Thyroid gland (tissue), 4 donors: ENCODE measurements around the gene HEXD. TPM values are rescaled to one million over a fixed set of nuclear protein-coding genes. Genes with fewer than 3 reads are reported as not detected.

Experiments
- DNase-seq, 2 donors: peaks; one replicate each; pipeline ENCODE4 v3.0.0-alpha.2; 2019
- H3K27ac ChIP-seq, 3 donors: fragments of 200-600 bp; sonication (generic); 1 replicate in 2 of 3; 2 replicates in 1 of 3; pipeline ENCODE4 v1.5.1; 2016 to 2019; ENCODE audit warnings: mild to moderate bottlenecking in 1 of 3, moderate library complexity in 1 of 3
- H3K27me3 ChIP-seq: fragments of 200-600 bp; sonication (generic); one replicate; pipeline ENCODE4 v1.5.1; 2019
- H3K36me3 ChIP-seq, 2 donors: fragments of 200-600 bp; sonication (generic); one replicate each; pipeline ENCODE4 v1.5.1; 2016 to 2019
- H3K4me1 ChIP-seq, 2 donors: fragments of 200-600 bp; sonication (generic); one replicate each; pipeline ENCODE4 v1.5.1; 2017 to 2019
- H3K4me3 ChIP-seq, 3 donors: fragments of 200-600 bp; sonication (generic); replicated peaks in 1 of 3; 1 replicate in 2 of 3; 2 replicates in 1 of 3; pipeline ENCODE4 v1.5.1; 2016; ENCODE audit warnings: mild to moderate bottlenecking in 1 of 3
- H3K9me3 ChIP-seq: fragments of 200-600 bp; sonication (generic); one replicate; pipeline ENCODE4 v1.5.1; 2017
- CTCF ChIP-seq, 6 experiments: fragments of 200-600 bp in 3 of 6; fragments of 450-650 bp in 3 of 6; sonication (generic) in 3 of 6; IDR thresholded peaks; one replicate each; pipeline ENCODE4 v1.5.1; 2016 to 2019; ENCODE audit warnings: antibody characterized with exemption in 6 of 6, mild to moderate bottlenecking in 2 of 6, inconsistent platforms in 1 of 6, moderate library complexity in 1 of 6
- POLR2A ChIP-seq, 2 donors: fragments of 450-650 bp; IDR thresholded peaks; one replicate each; pipeline ENCODE4 v1.6.1; 2017; ENCODE audit warnings: antibody characterized with exemption in 2 of 2, mild to moderate bottlenecking in 2 of 2, moderate library complexity in 1 of 2
- WGBS, 2 donors: methylation state at CpG; one replicate each; pipeline ENCODE4 v1.1.5; 2017; 5-methylcytosine and 5-hydroxymethylcytosine counted together
- intact Hi-C: fragments of 100-400 bp; cut with DNase I; formaldehyde crosslinking; loops from one replicate; pipeline ENCODE4 v1.15.1; 2023
- small RNA-seq: library from RNA; depleted of rRNA; stranded (forward); fragments of <200 nt; gene quantifications from one replicate; pipeline ENCODE3, GENCODE V24; 2016
- total RNA-seq, 4 donors: library from RNA; depleted of rRNA; stranded (reverse); fragments of >200 nt; gene quantifications; one replicate each; pipeline ENCODE4 v1.2.3, GENCODE V29; 2016

The HEXD gene
- total RNA-seq, 4 donors from 2014 or later: 33.2 to 72.7 (median 40.9) TPM

- 92 to 93% methylated on average over 8 to 10 of the region's 15 CpGs for WGBS, 2 donors
- H3K27ac ChIP-seq: no peak overlapping the region
- intact Hi-C loops: loop anchor here (10.0 kb wide), 1 partner anchor 77 kb away; the partner anchor contains the start of genes HEXD and OGFOD3
- no peaks in the 10 kb centered on the region for H3K9me3 ChIP-seq
- H3K27me3 ChIP-seq: no peaks in the 10 kb centered on the region
- peaks cover 6% of the 10 kb centered on the region in 2 donors for H3K36me3 ChIP-seq
- no peak overlapping the region for H3K4me3 ChIP-seq
- TF ChIP-seq CTCF (IDR thresholded peaks at IDR 0.05): no peak
- TF ChIP-seq POLR2A (IDR thresholded peaks at IDR 0.05): no peak
- DNase-seq: no peak
- peaks cover 17 to 24% of the 10 kb centered on the region in 2 donors for H3K4me1 ChIP-seq
Measured at GRCh38 chr17:82491533-82491932, 73.4 kb downstream of the HEXD start.

Small RNA genes lying within 50 kb of the gene (small RNA-seq; reads per million reads assigned to genes)
- not detected for gene RF00019

Other genes starting within 250 kb of the HEXD start
- gene CCDC57, start 205.5 kb upstream of the HEXD start, total RNA-seq: 10 to 100 TPM; 27.1 to 79.9 (median 50.9) TPM
- 10 to 100 TPM; 42.1 to 75.5 (median 44.2) TPM for gene SLC16A3, start 189.3 kb upstream of the HEXD start, total RNA-seq
- 10 to 100 TPM; 47.3 to 91.2 (median 88.7) TPM for gene CSNK1D, start 144.6 kb upstream of the HEXD start, total RNA-seq
- 1 to 10 TPM in 2 of 4 donors, under 1 TPM in 1, not detected in 1; 0.45 to 3.0 (median 2.5) TPM for gene CD7, start 100.7 kb upstream of the HEXD start, total RNA-seq
- 10 to 100 TPM in 1 of 4 donors, 1 to 10 TPM in 3; 4.1 to 15.3 (median 5.1) TPM for gene SECTM1, start 84.6 kb upstream of the HEXD start, total RNA-seq
- gene TEX19, start 59.1 kb upstream of the HEXD start, total RNA-seq: under 1 TPM in 1 of 4 donors, not detected in 3; 0.54 TPM
- gene UTS2R, start 46.6 kb upstream of the HEXD start, total RNA-seq: 1 to 10 TPM in 3 of 4 donors, under 1 TPM in 1; 0.22 to 6.6 (median 3.9) TPM
- gene OGFOD3, start 239 bp downstream of the HEXD start, total RNA-seq: 10 to 100 TPM; 46.5 to 57.5 (median 55.1) TPM
- 10 to 100 TPM; 51.2 to 66.6 (median 53.6) TPM for gene CYBC1, start 32.4 kb downstream of the HEXD start, total RNA-seq
- 10 to 100 TPM; 47.5 to 69.7 (median 48.7) TPM for gene NARF, start 40.4 kb downstream of the HEXD start, total RNA-seq
- 10 to 100 TPM; 30.5 to 43.3 (median 38.8) TPM for gene FOXK2, start 101.4 kb downstream of the HEXD start, total RNA-seq
- gene WDR45B, start 230.1 kb downstream of the HEXD start, total RNA-seq: 10 to 100 TPM; 79.3 to 95.9 (median 84.2) TPM